ENCODE measurements around the gene RARB. TPM values are rescaled to one million over a fixed set of nuclear protein-coding genes. Genes with fewer than 3 reads are reported as not detected.

Gene RARB
- total and polyA plus RNA-seq, 9 donors = 3.5 to 13.4 (median 7.9) TPM

DNA sequence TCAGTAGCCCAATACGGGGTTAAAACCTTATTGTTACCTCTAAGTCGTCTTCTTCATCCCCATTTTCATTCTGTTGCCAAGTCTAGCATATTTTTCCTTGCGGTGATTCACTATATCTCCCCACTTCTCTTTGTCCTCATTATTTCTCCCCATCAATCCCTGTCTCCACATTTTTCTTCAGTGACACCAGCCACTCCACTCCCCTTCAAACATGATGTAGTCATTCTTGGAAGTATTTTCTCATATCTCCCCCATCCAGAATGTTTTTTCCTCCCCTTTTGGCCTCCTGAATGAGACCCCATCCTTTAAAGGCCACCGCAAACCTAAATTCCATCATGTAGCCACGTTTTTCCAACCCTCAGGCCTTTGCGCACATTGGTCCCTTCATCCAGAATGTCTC, 130.7 kb downstream of the RARB start:
- no peak for DNase-seq
- no peaks in the 10 kb centered on the region for H3K9me3 ChIP-seq
- peaks cover 18% of the 10 kb centered on the region for H3K4me1 ChIP-seq (ENCODE audit: insufficient read depth)
- WGBS, 3 donors = 62 to 66% (median 63%) methylated on average over 6 of the region's 6 CpGs
- no peak overlapping the region for H3K27ac ChIP-seq
- H3K27me3 ChIP-seq = no peaks in the 10 kb centered on the region
- intact Hi-C loops (cut with DNase I) = loop anchor here in 1 of 4 donors (10.0 kb wide), 1 partner anchor 134 kb away; the partner anchor contains the start of gene RARB
- no peak for TF ChIP-seq EP300 (IDR thresholded peaks at IDR 0.05)
- no peak for TF ChIP-seq POLR2A (IDR thresholded peaks at IDR 0.05)
- TF ChIP-seq, protein P1, sequence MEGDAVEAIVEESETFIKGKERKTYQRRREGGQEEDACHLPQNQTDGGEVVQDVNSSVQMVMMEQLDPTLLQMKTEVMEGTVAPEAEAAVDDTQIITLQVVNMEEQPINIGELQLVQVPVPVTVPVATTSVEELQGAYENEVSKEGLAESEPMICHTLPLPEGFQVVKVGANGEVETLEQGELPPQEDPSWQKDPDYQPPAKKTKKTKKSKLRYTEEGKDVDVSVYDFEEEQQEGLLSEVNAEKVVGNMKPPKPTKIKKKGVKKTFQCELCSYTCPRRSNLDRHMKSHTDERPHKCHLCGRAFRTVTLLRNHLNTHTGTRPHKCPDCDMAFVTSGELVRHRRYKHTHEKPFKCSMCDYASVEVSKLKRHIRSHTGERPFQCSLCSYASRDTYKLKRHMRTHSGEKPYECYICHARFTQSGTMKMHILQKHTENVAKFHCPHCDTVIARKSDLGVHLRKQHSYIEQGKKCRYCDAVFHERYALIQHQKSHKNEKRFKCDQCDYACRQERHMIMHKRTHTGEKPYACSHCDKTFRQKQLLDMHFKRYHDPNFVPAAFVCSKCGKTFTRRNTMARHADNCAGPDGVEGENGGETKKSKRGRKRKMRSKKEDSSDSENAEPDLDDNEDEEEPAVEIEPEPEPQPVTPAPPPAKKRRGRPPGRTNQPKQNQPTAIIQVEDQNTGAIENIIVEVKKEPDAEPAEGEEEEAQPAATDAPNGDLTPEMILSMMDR (IDR thresholded peaks at IDR 0.05) = no peak
- no peak overlapping the region for H3K4me3 ChIP-seq
- no peaks in the 10 kb centered on the region for H3K36me3 ChIP-seq

DNA sequence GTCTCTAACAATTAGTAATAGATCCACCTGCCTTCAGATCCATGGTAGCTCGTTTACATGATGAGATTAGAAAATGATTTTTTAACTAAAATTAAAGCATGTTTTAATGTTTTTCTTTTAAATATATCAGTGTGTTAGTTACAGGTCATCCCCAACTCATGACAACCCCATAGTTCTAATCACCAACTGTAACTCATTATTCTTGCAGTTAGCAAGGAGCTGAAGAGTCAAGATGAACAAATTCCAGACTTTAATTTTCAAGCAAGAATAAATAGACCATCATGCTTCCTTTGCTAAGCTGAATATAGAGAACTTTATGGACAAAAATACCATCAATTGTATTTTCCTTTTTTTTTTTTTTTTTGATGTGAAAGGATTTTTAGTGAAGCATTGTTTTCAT, 135.5 kb downstream of the RARB start:
- H3K27ac ChIP-seq = no peak overlapping the region
- 69 to 82% (median 71%) methylated on average over 1 of the region's 1 CpG for WGBS, 3 donors
- no peaks in the 10 kb centered on the region for H3K36me3 ChIP-seq
- DNase-seq = no peak
- H3K4me1 ChIP-seq (ENCODE audit: insufficient read depth) = peaks cover under 1% of the 10 kb centered on the region
- TF ChIP-seq POLR2A (IDR thresholded peaks at IDR 0.05) = no peak
- TF ChIP-seq, protein P1 (IDR thresholded peaks at IDR 0.05) = no peak
- no peak for TF ChIP-seq EP300 (IDR thresholded peaks at IDR 0.05)
- intact Hi-C loops (cut with DNase I) = no loop called here
- no peaks in the 10 kb centered on the region for H3K9me3 ChIP-seq
- no peaks in the 10 kb centered on the region for H3K27me3 ChIP-seq
- H3K4me3 ChIP-seq = no peak overlapping the region

DNA sequence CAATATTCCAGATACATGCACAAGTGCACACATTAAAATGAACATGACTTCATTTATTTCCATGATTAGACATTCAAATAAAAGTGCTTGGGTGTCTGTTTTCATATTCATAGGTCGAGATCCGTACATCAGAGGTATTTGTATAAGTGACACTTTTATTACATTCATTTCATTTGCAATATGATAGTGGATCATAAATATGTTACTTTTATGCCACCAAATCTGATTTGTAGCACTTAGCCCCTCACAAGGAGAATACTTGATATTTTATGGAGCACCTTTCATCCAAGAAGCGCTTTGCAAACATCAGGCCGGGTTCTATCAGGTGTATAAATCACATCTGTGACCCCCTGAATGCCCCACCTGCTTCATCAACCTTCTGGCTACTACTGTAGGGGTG, 136.0 kb downstream of the RARB start:
- WGBS, 3 donors = 94 to 97% (median 97%) methylated on average over 4 of the region's 4 CpGs
- Histone ChIP-seq H3K4me3 (no peak overlapping the region), H3K9me3 (no peaks in the 10 kb centered on the region), H3K27me3 (no peaks in the 10 kb centered on the region), H3K36me3 (no peaks in the 10 kb centered on the region), H3K27ac (no peak overlapping the region), H3K4me1 (ENCODE audit: insufficient read depth) (no peaks in the 10 kb centered on the region)
- TF ChIP-seq, protein P1 (IDR thresholded peaks at IDR 0.05) = no peak
- intact Hi-C loops (cut with DNase I) = no loop called here
- no peak for DNase-seq

DNA sequence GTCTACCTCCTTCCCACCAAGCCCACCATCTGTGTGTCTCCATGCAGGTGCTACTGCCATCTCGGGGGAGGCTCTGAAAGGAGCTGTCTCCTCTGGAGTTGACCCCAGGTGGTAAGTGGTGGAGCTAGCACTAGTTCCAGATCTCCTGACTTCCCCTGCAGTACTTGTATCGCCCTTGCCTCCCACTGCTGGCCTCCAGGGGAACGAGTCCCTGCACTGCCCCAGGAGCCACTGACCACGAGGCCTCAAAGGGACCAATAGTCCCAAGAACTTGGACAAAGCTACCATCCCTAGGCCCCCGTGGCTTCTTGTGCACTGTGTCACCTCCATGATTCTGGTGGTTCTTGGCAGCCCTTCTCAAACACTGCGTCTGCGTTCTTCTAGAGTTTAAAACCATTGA, 137.7 kb downstream of the RARB start:
- H3K36me3 ChIP-seq = no peaks in the 10 kb centered on the region
- no peak overlapping the region for H3K27ac ChIP-seq
- TF ChIP-seq POLR2A (IDR thresholded peaks at IDR 0.05) (no peak), EP300 (IDR thresholded peaks at IDR 0.05) (no peak)
- TF ChIP-seq, protein P1 (IDR thresholded peaks at IDR 0.05) = no peak
- no peak overlapping the region for H3K4me3 ChIP-seq
- H3K9me3 ChIP-seq = no peaks in the 10 kb centered on the region
- no peaks in the 10 kb centered on the region for H3K4me1 ChIP-seq (ENCODE audit: insufficient read depth)
- no peak for DNase-seq
- 93 to 98% (median 97%) methylated on average over 7 of the region's 7 CpGs for WGBS, 3 donors
- intact Hi-C loops (cut with DNase I) = no loop called here
- H3K27me3 ChIP-seq = no peaks in the 10 kb centered on the region
